Osteocyte (in vitro differentiated cells): ENCODE measurements around the gene KIF1A. TPM values are rescaled to one million over a fixed set of nuclear protein-coding genes. Genes with fewer than 3 reads are reported as not detected.

Experiments
- DNase-seq: peaks from one replicate; pipeline ENCODE4 v3.0.0; 2021; ENCODE audit warnings: mixed read lengths; ENCODE audit not compliant: unreplicated experiment; ENCODE audit errors: extremely low spot score
- H3K27ac Mint-ChIP-seq: one replicate; pipeline ENCODE4 v1.8.0; 2021; ENCODE audit warnings: mild to moderate bottlenecking, mixed read lengths; ENCODE audit not compliant: unreplicated experiment
- H3K27me3 Mint-ChIP-seq: one replicate; pipeline ENCODE4 v1.8.0; 2021; ENCODE audit warnings: mixed read lengths; ENCODE audit not compliant: unreplicated experiment
- H3K36me3 Mint-ChIP-seq: one replicate; pipeline ENCODE4 v1.8.0; 2021; ENCODE audit warnings: mixed read lengths; ENCODE audit not compliant: unreplicated experiment
- H3K4me1 Mint-ChIP-seq: one replicate; pipeline ENCODE4 v1.8.0; 2021; ENCODE audit warnings: mixed read lengths; ENCODE audit not compliant: unreplicated experiment
- H3K4me3 Mint-ChIP-seq: one replicate; pipeline ENCODE4 v1.8.0; 2021; ENCODE audit warnings: mild to moderate bottlenecking, moderate library complexity, mixed read lengths; ENCODE audit not compliant: unreplicated experiment
- H3K9me3 Mint-ChIP-seq: one replicate; pipeline ENCODE4 v1.8.0; 2021; ENCODE audit warnings: mixed read lengths; ENCODE audit not compliant: unreplicated experiment
- total RNA-seq: library from RNA; stranded (reverse); gene quantifications from 2 replicates; pipeline ENCODE4 v1.2.1, GENCODE V29; 2021
- TF ChIP-seq, protein P1 (sequence below): fragments of 200-600 bp; sonication (generic); IDR thresholded peaks from 2 replicates; pipeline ENCODE4 v1.5.0; 2021; ENCODE audit warnings: antibody characterized with exemption, mild to moderate bottlenecking, moderate library complexity

Gene KIF1A
- total RNA-seq, 1 donor from 2014 or later: 5.6 TPM

DNA sequence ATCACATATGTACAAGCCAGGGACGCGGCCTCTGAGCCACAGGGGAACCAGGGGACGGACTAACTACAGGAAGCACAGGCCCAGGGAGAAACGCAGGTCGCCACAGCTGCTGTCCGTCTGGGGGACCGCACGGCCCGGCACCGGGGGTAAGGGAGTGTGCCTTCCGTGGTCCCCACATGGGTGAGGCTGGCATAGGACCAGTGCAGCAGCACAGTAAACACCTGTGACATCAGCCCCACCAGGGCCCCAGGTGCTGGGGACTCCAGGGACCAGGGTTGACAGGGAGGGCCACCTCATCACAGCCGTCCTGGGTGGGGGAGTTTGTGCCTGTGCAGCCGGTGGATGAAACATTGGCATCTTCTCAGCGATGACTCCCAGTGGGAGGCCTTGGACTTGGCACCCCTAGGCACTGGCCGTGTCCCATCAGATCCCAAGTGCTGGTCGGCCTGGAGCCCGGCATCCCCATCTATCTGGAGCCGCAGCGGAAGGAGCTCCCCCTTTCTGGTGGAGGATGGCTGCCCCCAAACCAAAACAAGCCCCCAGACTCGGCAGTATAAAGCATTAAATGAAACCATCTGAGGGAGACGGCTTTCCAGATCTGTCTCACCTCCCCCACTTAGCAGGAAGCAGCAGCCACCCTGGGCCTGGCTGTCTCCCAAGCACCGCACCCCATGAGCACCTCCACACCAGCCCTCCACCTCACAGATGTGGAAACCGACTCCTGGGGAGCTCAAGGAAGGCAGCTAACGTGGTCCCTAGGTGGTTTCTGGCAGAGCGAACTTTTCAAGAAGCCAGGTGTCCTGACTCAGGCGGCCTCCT, 105.9 kb downstream of the KIF1A start:
- Mint-ChIP-seq H3K4me1 (no peaks in the 10 kb centered on the region), H3K27me3 (peaks cover 4% of the 10 kb centered on the region), H3K27ac (no peak overlapping the region), H3K4me3 (no peak overlapping the region), H3K36me3 (no peaks in the 10 kb centered on the region), H3K9me3 (no peaks in the 10 kb centered on the region)
- TF ChIP-seq, protein P1, sequence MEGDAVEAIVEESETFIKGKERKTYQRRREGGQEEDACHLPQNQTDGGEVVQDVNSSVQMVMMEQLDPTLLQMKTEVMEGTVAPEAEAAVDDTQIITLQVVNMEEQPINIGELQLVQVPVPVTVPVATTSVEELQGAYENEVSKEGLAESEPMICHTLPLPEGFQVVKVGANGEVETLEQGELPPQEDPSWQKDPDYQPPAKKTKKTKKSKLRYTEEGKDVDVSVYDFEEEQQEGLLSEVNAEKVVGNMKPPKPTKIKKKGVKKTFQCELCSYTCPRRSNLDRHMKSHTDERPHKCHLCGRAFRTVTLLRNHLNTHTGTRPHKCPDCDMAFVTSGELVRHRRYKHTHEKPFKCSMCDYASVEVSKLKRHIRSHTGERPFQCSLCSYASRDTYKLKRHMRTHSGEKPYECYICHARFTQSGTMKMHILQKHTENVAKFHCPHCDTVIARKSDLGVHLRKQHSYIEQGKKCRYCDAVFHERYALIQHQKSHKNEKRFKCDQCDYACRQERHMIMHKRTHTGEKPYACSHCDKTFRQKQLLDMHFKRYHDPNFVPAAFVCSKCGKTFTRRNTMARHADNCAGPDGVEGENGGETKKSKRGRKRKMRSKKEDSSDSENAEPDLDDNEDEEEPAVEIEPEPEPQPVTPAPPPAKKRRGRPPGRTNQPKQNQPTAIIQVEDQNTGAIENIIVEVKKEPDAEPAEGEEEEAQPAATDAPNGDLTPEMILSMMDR: no peak
- no peak for DNase-seq

DNA sequence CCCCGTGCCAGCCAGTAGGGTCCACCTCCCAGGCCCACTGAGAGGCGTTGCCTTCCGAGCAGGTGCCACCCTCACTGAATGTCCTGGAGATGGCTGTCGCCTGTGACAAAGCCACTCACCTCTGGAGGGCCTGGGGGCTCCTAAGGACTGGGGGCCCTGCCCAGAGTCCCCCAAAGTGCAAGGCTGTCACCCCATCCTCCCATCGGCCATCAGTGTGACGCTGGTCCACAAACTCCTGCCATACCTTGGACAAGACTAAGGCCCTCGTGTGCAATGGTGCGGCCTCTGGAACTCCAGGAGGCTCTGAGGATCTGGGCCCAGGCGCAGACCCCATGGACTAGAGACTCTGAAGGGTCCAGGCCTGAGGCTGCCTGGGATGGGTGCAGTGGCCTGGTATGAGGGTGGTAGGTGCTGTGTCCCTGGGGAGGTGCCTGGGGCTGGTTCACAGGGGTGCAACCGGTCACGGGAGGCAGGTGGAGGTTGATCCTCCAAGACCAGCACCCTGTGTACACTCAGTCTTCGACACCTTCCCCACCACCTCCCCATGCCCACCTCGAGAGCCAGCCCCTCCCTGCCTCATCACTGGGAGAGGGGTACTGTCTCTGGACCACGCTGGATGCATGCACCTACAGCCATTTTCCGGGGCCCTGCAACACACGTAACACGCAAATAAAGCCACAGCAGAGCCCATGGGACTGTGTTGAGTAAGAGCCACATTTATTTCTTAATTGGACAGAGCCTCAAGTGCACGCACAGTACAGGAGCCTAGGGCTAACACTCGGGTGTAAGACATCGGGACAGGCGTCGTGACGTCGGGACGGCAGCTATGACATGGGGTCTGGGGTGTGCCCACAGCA, 106.7 kb downstream of the KIF1A start:
- Mint-ChIP-seq H3K4me1 (no peaks in the 10 kb centered on the region), H3K36me3 (no peaks in the 10 kb centered on the region), H3K27ac (no peak overlapping the region), H3K9me3 (no peaks in the 10 kb centered on the region), H3K4me3 (no peak overlapping the region), H3K27me3 (peaks cover 13% of the 10 kb centered on the region)
- no peak for DNase-seq
- TF ChIP-seq, protein P1: no peak

DNA sequence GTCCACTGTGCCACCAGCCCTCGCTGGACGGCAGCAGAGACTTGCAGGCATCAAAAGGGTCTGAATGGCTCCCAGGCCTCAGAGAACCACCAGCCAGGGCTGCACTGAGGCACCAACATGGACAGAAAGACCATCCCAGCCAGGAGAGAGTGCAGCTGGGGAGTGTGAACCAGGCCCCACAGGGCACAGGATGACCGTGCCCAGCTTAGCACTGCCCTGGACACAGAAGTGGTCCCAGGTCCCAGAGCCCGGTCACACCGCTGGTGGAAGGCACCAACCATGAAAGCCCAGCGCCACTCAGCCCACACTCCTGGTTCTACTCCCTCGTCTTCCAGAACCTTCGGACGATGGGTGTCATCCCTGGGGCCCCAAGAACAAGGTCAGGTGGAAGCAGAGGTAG, 107.9 kb downstream of the KIF1A start:
- TF ChIP-seq, protein P1: no peak
- Mint-ChIP-seq H3K36me3 (no peaks in the 10 kb centered on the region), H3K9me3 (no peaks in the 10 kb centered on the region), H3K4me3 (no peak overlapping the region), H3K27ac (no peak overlapping the region), H3K4me1 (no peaks in the 10 kb centered on the region), H3K27me3 (peaks cover 25% of the 10 kb centered on the region)
- no peak for DNase-seq

DNA sequence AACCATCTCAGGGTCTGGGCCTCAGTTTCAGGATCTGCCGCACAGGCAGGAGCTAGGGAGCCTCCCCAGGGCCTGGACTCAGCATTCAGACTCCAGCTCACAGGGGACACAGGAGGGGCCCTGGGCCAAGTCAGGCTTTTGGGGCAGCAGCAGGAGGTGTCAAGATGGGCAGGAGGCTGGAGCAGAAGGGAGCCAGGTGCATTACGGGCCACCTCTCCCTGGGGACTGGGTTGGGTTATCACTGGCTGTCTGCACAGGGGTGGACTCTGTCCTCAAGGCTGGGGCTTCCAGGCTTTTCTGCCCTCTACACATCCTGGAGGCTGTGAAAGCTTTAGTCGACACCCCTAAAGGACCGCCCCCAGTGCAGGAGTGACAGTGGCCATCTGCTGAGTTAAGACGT, 108.3 kb downstream of the KIF1A start:
- DNase-seq: no peak
- Mint-ChIP-seq H3K36me3 (no peaks in the 10 kb centered on the region), H3K4me1 (no peaks in the 10 kb centered on the region), H3K4me3 (no peak overlapping the region), H3K27me3 (peaks cover 28% of the 10 kb centered on the region), H3K9me3 (no peaks in the 10 kb centered on the region), H3K27ac (no peak overlapping the region)
- TF ChIP-seq, protein P1: no peak

DNA sequence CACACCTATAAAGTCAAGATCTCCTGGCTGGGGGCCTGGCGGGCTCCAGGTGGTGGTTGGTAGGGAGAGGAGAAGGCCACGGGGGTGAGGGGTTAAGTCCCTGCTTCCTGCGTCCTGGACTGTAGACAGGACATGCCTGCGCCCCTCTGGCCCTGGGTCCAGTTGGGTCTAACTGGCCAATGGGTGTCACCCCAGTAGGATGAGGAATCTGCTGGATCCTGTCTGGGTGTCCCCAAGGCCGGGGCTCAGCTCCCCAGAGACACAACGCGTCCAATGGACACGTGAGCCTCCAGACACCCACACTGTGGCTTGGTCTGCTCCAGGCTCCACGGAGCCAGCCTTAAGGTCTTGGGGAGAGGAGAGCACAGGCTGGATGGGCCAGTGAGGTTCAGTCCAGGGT, 108.7 kb downstream of the KIF1A start:
- Mint-ChIP-seq H3K27me3 (peaks cover 28% of the 10 kb centered on the region), H3K4me3 (no peak overlapping the region), H3K9me3 (no peaks in the 10 kb centered on the region), H3K36me3 (no peaks in the 10 kb centered on the region), H3K4me1 (no peaks in the 10 kb centered on the region), H3K27ac (no peak overlapping the region)
- TF ChIP-seq, protein P1: no peak
- no peak for DNase-seq
